Right lobe of liver (tissue), 6 donors: ENCODE data around the gene ALKBH3. TPM values are rescaled to one million over a fixed set of nuclear protein-coding genes. Genes with fewer than 3 reads are reported as not detected.

Experiments used
- ATAC-seq, 4 donors: fragments of 200-7000 bp; cut with Tn5 transposase; one replicate each; pipeline ENCODE4 v1.9.1; 2020; ENCODE audit warnings: mild to moderate bottlenecking in 4 of 4, moderate library complexity in 4 of 4
- DNase-seq, 3 donors: peaks; one replicate each; pipeline ENCODE4 v3.0.0-alpha.2; 2020
- H3K27ac ChIP-seq, 3 donors: fragments of 200-600 bp; one replicate each; pipeline ENCODE4 v1.8.0; 2022
- H3K27me3 ChIP-seq, 2 donors: fragments of 200-600 bp; one replicate each; pipeline ENCODE4 v1.8.0; 2022
- H3K36me3 ChIP-seq, 4 donors: fragments of 200-600 bp; sonication (generic) in 1 of 4; one replicate each; pipeline versions ENCODE4 v1.5.1 to v1.8.0; 2017 to 2022; ENCODE audit warnings: control low read depth in 1 of 4
- H3K4me1 ChIP-seq, 4 donors: fragments of 200-600 bp; sonication (generic) in 1 of 4; one replicate each; pipeline versions ENCODE4 v1.5.1 to v1.8.0; 2017 to 2022; ENCODE audit warnings: control low read depth in 1 of 4
- H3K4me3 ChIP-seq, 3 donors: fragments of 200-600 bp; one replicate each; pipeline ENCODE4 v1.8.0; 2022
- H3K9me3 ChIP-seq, 4 donors: fragments of 200-600 bp; sonication (generic) in 1 of 4; one replicate each; pipeline versions ENCODE4 v1.5.1 to v1.8.0; 2017 to 2022; ENCODE audit warnings: control low read depth in 1 of 4
- POLR2A ChIP-seq: fragments of 450-650 bp; IDR thresholded peaks from one replicate; pipeline ENCODE4 v1.6.1; 2017; ENCODE audit warnings: antibody characterized with exemption, mild to moderate bottlenecking
- WGBS: methylation state at CpG from one replicate; pipeline ENCODE4 v1.1.6; 2018; ENCODE audit warnings: low coverage, low lambda C conversion rate; ENCODE audit not compliant: insufficient coverage; ENCODE audit errors: missing lambda C conversion rate; 5-methylcytosine and 5-hydroxymethylcytosine counted together
- intact Hi-C, 2 donors: fragments of 100-400 bp; cut with DNase I; formaldehyde crosslinking; loops; one replicate each; pipeline versions ENCODE4 v1.11.2 to v1.14.1; 2022
- total RNA-seq, 6 experiments: library from RNA; depleted of rRNA in 2 of 6; stranded (reverse); fragments of >200 nt in 2 of 6; fragmentation: NEBNext Ultra II Directional in 3 of 6; extraction: Animal tissue kit (Norgen Biotek cat#: 25700) in 3 of 6; gene quantifications; one replicate each; pipeline versions ENCODE4 v1.1.0 to v1.2.4, GENCODE V29; 2016 to 2023
- TF ChIP-seq, protein P1 (sequence below), 4 donors: fragments of 200-600 bp in 3 of 4; fragments of 450-650 bp in 1 of 4; IDR thresholded peaks; one replicate each; pipeline versions ENCODE4 v1.5.1 to v1.8.0; 2016 to 2022; ENCODE audit warnings: antibody characterized with exemption in 4 of 4, mild to moderate bottlenecking in 2 of 4
- donor health status: DM: no; HTN: yes; CAD: no.
- donor health status: DM: no; HTN: no; CAD: no.
- donor health status: DM: no; HTN: no; CAD: no.
- donor health status: DM: no; HTN: yes; CAD: no.
- donor health status: DM: no; HTN: yes; CAD: no.

ALKBH3 gene
- total RNA-seq, 6 experiments from 2014 or later, result 11.2 to 20.2 (median 17.0) TPM

DNA sequence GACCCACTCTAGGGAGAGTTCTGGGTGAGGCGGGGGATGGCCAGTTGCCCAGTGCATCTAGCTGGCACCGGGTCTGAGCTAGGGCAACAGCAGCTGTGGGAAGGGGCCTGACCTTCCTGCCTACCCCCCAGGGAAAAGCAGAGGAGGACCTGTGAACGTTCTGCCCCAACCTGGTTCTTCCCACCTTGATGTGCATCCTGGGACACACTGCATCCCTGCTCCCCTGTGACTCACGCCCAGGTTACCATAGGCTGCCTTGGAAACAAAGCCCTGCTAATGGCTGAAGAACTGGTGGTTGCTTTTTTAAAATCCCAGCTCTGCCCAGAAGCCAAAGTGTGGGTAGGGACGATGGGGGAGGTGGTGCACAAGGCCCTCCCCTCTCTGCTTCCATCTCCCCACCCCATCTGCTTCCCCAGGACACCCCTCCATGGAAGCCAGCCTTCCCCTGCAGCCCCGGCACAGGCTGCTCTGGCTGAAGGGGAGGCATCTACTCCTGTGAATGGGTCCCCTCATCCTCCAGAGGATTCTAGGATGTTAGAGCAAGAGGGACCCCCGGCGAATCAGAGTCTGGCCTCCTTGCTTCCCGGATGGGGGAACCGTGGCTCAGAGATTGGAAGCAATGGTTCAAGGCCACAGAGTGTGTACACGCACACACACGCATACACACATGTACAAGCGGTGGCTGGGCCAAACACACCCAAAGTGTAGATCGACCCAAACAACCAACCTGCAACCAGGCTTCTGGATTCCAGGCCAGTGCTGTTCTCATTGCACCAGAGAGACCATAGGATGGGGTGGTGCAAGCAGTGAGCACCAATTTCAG is 54.2 kb downstream of the ALKBH3 start:
- intact Hi-C loops, result no loop called here
- H3K36me3 ChIP-seq, result no peaks in the 10 kb centered on the region
- TF ChIP-seq, protein P1, sequence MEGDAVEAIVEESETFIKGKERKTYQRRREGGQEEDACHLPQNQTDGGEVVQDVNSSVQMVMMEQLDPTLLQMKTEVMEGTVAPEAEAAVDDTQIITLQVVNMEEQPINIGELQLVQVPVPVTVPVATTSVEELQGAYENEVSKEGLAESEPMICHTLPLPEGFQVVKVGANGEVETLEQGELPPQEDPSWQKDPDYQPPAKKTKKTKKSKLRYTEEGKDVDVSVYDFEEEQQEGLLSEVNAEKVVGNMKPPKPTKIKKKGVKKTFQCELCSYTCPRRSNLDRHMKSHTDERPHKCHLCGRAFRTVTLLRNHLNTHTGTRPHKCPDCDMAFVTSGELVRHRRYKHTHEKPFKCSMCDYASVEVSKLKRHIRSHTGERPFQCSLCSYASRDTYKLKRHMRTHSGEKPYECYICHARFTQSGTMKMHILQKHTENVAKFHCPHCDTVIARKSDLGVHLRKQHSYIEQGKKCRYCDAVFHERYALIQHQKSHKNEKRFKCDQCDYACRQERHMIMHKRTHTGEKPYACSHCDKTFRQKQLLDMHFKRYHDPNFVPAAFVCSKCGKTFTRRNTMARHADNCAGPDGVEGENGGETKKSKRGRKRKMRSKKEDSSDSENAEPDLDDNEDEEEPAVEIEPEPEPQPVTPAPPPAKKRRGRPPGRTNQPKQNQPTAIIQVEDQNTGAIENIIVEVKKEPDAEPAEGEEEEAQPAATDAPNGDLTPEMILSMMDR (IDR thresholded peaks at IDR 0.05), result no peak
- TF ChIP-seq POLR2A, result no peak
- ATAC-seq, result no peak
- H3K4me3 ChIP-seq, result no peak overlapping the region
- DNase-seq, result no peak
- H3K27me3 ChIP-seq, result no peaks in the 10 kb centered on the region
- WGBS, result 74% methylated on average over 6 of the region's 14 CpGs
- H3K9me3 ChIP-seq, result no peaks in the 10 kb centered on the region
- H3K27ac ChIP-seq, result no peak overlapping the region
- H3K4me1 ChIP-seq, result no peaks in the 10 kb centered on the region

DNA sequence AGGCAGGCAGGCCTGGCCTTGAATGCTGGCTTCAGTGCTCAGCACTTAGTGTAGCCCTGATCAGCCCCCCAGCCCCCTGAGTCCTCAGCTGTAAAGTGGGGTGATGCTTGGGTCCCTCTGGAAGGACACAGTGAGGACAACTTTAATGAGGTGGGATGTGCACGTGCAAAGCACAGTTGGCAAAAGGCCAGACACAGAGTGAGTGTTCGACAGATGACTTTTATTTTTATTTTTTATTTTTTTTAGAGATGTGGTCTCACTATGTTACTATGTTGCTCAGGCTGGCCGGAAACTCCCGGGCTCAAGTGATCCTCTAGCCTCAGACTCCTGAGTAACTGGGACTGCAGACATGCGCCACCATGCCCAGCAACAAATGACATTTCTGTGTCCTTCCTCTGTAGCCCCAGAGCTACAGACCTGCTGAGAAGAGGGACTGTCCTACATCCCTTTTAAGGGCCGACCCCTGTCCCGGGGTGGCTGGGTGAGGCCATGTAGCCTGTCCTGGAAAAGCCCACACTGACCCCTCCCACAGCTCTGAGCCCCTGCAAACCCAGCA is 54.9 kb downstream of the ALKBH3 start:
- WGBS, result 60% methylated on average over 5 of the region's 7 CpGs
- Histone ChIP-seq H3K4me3 (no peak overlapping the region), H3K27ac (no peak overlapping the region), H3K9me3 (no peaks in the 10 kb centered on the region), H3K36me3 (no peaks in the 10 kb centered on the region), H3K27me3 (no peaks in the 10 kb centered on the region), H3K4me1 (no peaks in the 10 kb centered on the region)
- TF ChIP-seq, protein P1 (IDR thresholded peaks at IDR 0.05), result no peak
- intact Hi-C loops, result no loop called here
- ATAC-seq, result no peak
- DNase-seq, result no peak

GRCh38 chr11:43936076-43936475 is 55.4 kb downstream of the ALKBH3 start:
- H3K36me3 ChIP-seq, result no peaks in the 10 kb centered on the region
- TF ChIP-seq, protein P1 (IDR thresholded peaks at IDR 0.05), result no peak
- TF ChIP-seq POLR2A, result no peak
- H3K27ac ChIP-seq, result no peak overlapping the region
- WGBS, result 46% methylated on average over 3 of the region's 7 CpGs
- intact Hi-C loops, result no loop called here
- H3K27me3 ChIP-seq, result no peaks in the 10 kb centered on the region
- no peak overlapping the region for H3K4me3 ChIP-seq
- H3K4me1 ChIP-seq, result no peaks in the 10 kb centered on the region
- no peak for DNase-seq
- H3K9me3 ChIP-seq, result no peaks in the 10 kb centered on the region
- ATAC-seq, result peak in 1 of 4 donors; percentile 24

GRCh38 chr11:43937434-43938411 is 57.1 kb downstream of the ALKBH3 start:
- H3K4me3 ChIP-seq, result no peak overlapping the region
- H3K27me3 ChIP-seq, result no peaks in the 10 kb centered on the region
- ATAC-seq, result peak in 2 of 4 donors; percentile 13 to 55
- DNase-seq, result no peak
- WGBS, result 59% methylated on average over 11 of the region's 14 CpGs
- intact Hi-C loops, result no loop called here
- no peaks in the 10 kb centered on the region for H3K9me3 ChIP-seq
- no peaks in the 10 kb centered on the region for H3K36me3 ChIP-seq
- peaks cover 0 to 3% (median 0%) of the 10 kb centered on the region in 4 donors for H3K4me1 ChIP-seq
- H3K27ac ChIP-seq, result peak overlapping the region in 2 of 3 donors; percentile 10 to 33
- no peak for TF ChIP-seq POLR2A
- TF ChIP-seq, protein P1 (IDR thresholded peaks at IDR 0.05), result peak in 1 of 4 donors; percentile 17
